ENCODE results near the gene ADAM8.
"Not testable (repeated sequence)": the region's sequence is repeated elsewhere in the genome, so short reads cannot be mapped to it uniquely, and the experiment has no call there.

The ADAM8 gene

GRCh38 chr10:133266056-133266795, 10.4 kb downstream of the ADAM8 start:
- DNase-seq, result no peak

GRCh38 chr10:133265052-133265451, 11.6 kb downstream of the ADAM8 start:
- DNase-seq, result not testable (repeated sequence)

GRCh38 chr10:133264461-133264860, 12.2 kb downstream of the ADAM8 start:
- DNase-seq, result no peak

- DNase-seq, result no peak
Measured at GRCh38 chr10:133263674-133264073, 13.0 kb downstream of the ADAM8 start.

- DNase-seq, result no peak
Measured at GRCh38 chr10:133262696-133263095, 14.0 kb downstream of the ADAM8 start.

- DNase-seq, result peak; percentile 86
Measured at GRCh38 chr10:133261726-133262325, 14.8 kb downstream of the ADAM8 start.

GRCh38 chr10:133260895-133261725, 15.6 kb downstream of the ADAM8 start:
- DNase-seq, result peak; percentile 85

- no peak for DNase-seq
Measured at GRCh38 chr10:133259602-133259989, 17.1 kb downstream of the ADAM8 start.

- DNase-seq, result peak; percentile 97
Measured at GRCh38 chr10:133258818-133259601, 17.7 kb downstream of the ADAM8 start.

- peak; percentile 74 for DNase-seq
Measured at GRCh38 chr10:133258066-133258817, 18.4 kb downstream of the ADAM8 start.

GRCh38 chr10:133257489-133258065, 19.1 kb downstream of the ADAM8 start:
- DNase-seq, result peak; percentile 42

GRCh38 chr10:133255323-133255722, 21.3 kb downstream of the ADAM8 start:
- DNase-seq, result no peak

- no peak for DNase-seq
Measured at GRCh38 chr10:133254421-133255120, 22.1 kb downstream of the ADAM8 start.

- DNase-seq, result no peak
Measured at GRCh38 chr10:133253361-133253955, 23.2 kb downstream of the ADAM8 start.

- no peak for DNase-seq
Measured at GRCh38 chr10:133252223-133252552, 24.5 kb downstream of the ADAM8 start.

GRCh38 chr10:133251388-133252222, 25.1 kb downstream of the ADAM8 start:
- DNase-seq, result no peak

GRCh38 chr10:133249975-133250754, 26.5 kb downstream of the ADAM8 start:
- no peak for DNase-seq

GRCh38 chr10:133249094-133249780, 27.4 kb downstream of the ADAM8 start:
- DNase-seq, result no peak
